HG02852 (cell line): Measurements from ENCODE around the gene LRRC15.
A peak's percentile ranks its signal among the peaks of the same experiment; 100 is the strongest.

Experiments
- ATAC-seq: cut with Tn5 transposase; IDR thresholded peaks from one replicate; pipeline ENCODE4 v1.9.1; 2021; ENCODE audit warnings: mild to moderate bottlenecking, moderate library complexity; ENCODE audit not compliant: unreplicated experiment

The LRRC15 gene

GRCh38 chr3:194320744-194321243, 48.7 kb downstream of the LRRC15 start:
- no peak for ATAC-seq

- no peak for ATAC-seq
Observed at GRCh38 chr3:194320100-194320499, 49.4 kb downstream of the LRRC15 start.

- ATAC-seq: no peak
Observed at GRCh38 chr3:194318511-194319161, 50.9 kb downstream of the LRRC15 start.

- ATAC-seq: no peak
Observed at GRCh38 chr3:194316918-194317317, 52.6 kb downstream of the LRRC15 start.

GRCh38 chr3:194315965-194316361, 53.6 kb downstream of the LRRC15 start:
- peak; percentile 30 for ATAC-seq

- peak; percentile 81 for ATAC-seq
Observed at GRCh38 chr3:194315088-194315964, 54.2 kb downstream of the LRRC15 start.

GRCh38 chr3:194314388-194315068, 55.0 kb downstream of the LRRC15 start:
- no peak for ATAC-seq

GRCh38 chr3:194313560-194314387, 55.8 kb downstream of the LRRC15 start:
- ATAC-seq: no peak

- ATAC-seq: no peak
Observed at GRCh38 chr3:194312743-194313281, 56.7 kb downstream of the LRRC15 start.

GRCh38 chr3:194312186-194312742, 57.3 kb downstream of the LRRC15 start:
- ATAC-seq: no peak

- no peak for ATAC-seq
Observed at GRCh38 chr3:194311000-194311399, 58.5 kb downstream of the LRRC15 start.

GRCh38 chr3:194310060-194310835, 59.3 kb downstream of the LRRC15 start:
- ATAC-seq: no peak

GRCh38 chr3:194308601-194309449, 60.7 kb downstream of the LRRC15 start:
- ATAC-seq: no peak

GRCh38 chr3:194307849-194308248, 61.7 kb downstream of the LRRC15 start:
- ATAC-seq: no peak

- ATAC-seq: peak; percentile 51
Observed at GRCh38 chr3:194306771-194307640, 62.5 kb downstream of the LRRC15 start.

- peak; percentile 25 for ATAC-seq
Observed at GRCh38 chr3:194306109-194306686, 63.3 kb downstream of the LRRC15 start.
